ENCODE results near the gene ZBTB44. TPM values are rescaled to one million over a fixed set of nuclear protein-coding genes. Genes with fewer than 3 reads are reported as not detected.
"Not testable (repeated sequence)": the region's sequence is repeated elsewhere in the genome, so short reads cannot be mapped to it uniquely, and the experiment has no call there.

Gene ZBTB44
- total RNA-seq, 4 donors from 2014 or later: 35.8 to 52.7 (median 45.7) TPM

GRCh38 chr11:130340671-130341319 is 26.1 kb upstream of the ZBTB44 start:
- TF ChIP-seq POLR2A (IDR thresholded peaks at IDR 0.05) (no peak), CTCF (IDR thresholded peaks at IDR 0.05) (no peak)
- intact Hi-C loops (cut with DNase I; ENCODE audit: low total_unique reads): no loop called here
- 78 to 83% methylated on average over 3 of the region's 3 CpGs for WGBS, 2 donors
- DNase-seq (ENCODE audit: low spot score in 2 of 2): no peak
- no peak overlapping the region for H3K4me3 ChIP-seq (ENCODE audit: low read depth, poor library complexity, severe bottlenecking)

- H3K4me3 ChIP-seq (ENCODE audit: low read depth, poor library complexity, severe bottlenecking): no peak overlapping the region
- 88 to 97% methylated on average over 3 of the region's 3 CpGs for WGBS, 2 donors
- intact Hi-C loops (cut with DNase I; ENCODE audit: low total_unique reads): no loop called here
- no peak for TF ChIP-seq POLR2A (IDR thresholded peaks at IDR 0.05)
- TF ChIP-seq CTCF (IDR thresholded peaks at IDR 0.05): no peak
- no peak for DNase-seq (ENCODE audit: low spot score in 2 of 2)
Observed at GRCh38 chr11:130338667-130339066, 23.9 kb upstream of the ZBTB44 start.

GRCh38 chr11:130337281-130338089 is 22.8 kb upstream of the ZBTB44 start:
- 96% methylated on average over 26 to 28 of the region's 36 CpGs for WGBS, 2 donors
- H3K4me3 ChIP-seq (ENCODE audit: low read depth, poor library complexity, severe bottlenecking): no peak overlapping the region
- no peak for TF ChIP-seq CTCF (IDR thresholded peaks at IDR 0.05)
- TF ChIP-seq POLR2A (IDR thresholded peaks at IDR 0.05): no peak
- DNase-seq (ENCODE audit: low spot score in 2 of 2): no peak
- intact Hi-C loops (cut with DNase I; ENCODE audit: low total_unique reads): no loop called here

GRCh38 chr11:130331397-130331796 is 16.7 kb upstream of the ZBTB44 start:
- DNase-seq (ENCODE audit: low spot score in 2 of 2); intact Hi-C loops (cut with DNase I; ENCODE audit: low total_unique reads); H3K4me3 ChIP-seq (ENCODE audit: low read depth, poor library complexity, severe bottlenecking): not testable (repeated sequence)
- 94 to 96% methylated on average over 19 of the region's 19 CpGs for WGBS, 2 donors

- DNase-seq (ENCODE audit: low spot score in 2 of 2): no peak
- TF ChIP-seq POLR2A (IDR thresholded peaks at IDR 0.05) (no peak), CTCF (IDR thresholded peaks at IDR 0.05) (no peak)
- WGBS, 2 donors: 80 to 91% methylated on average over 1 of the region's 1 CpG
- no peak overlapping the region for H3K4me3 ChIP-seq (ENCODE audit: low read depth, poor library complexity, severe bottlenecking)
- intact Hi-C loops (cut with DNase I; ENCODE audit: low total_unique reads): no loop called here
Observed at GRCh38 chr11:130330101-130330684, 15.5 kb upstream of the ZBTB44 start.

- no peak for DNase-seq (ENCODE audit: low spot score in 2 of 2)
- 88 to 94% methylated on average over 3 of the region's 3 CpGs for WGBS, 2 donors
- TF ChIP-seq CTCF (IDR thresholded peaks at IDR 0.05) (no peak), POLR2A (IDR thresholded peaks at IDR 0.05) (no peak)
- intact Hi-C loops (cut with DNase I; ENCODE audit: low total_unique reads): no loop called here
- no peak overlapping the region for H3K4me3 ChIP-seq (ENCODE audit: low read depth, poor library complexity, severe bottlenecking)
Observed at GRCh38 chr11:130328420-130328819, 13.7 kb upstream of the ZBTB44 start.
